ENCODE results near the gene FBLN5. TPM values are rescaled to one million over a fixed set of nuclear protein-coding genes. Genes with fewer than 3 reads are reported as not detected.

FBLN5 gene
- total RNA-seq, 1 donor from 2014 or later: 6.9 TPM

- no peaks in the 10 kb centered on the region for H3K9me3 Mint-ChIP-seq (ENCODE audit: low read depth)
- no peak for TF ChIP-seq CTCF (IDR thresholded peaks at IDR 0.05; ENCODE audit: unreplicated experiment)
Measured at GRCh38 chr14:91983588-91983987, 36.1 kb upstream of the FBLN5 start.

GRCh38 chr14:91980157-91980556 is 32.7 kb upstream of the FBLN5 start:
- H3K27me3 Mint-ChIP-seq: no peaks in the 10 kb centered on the region
- no peaks in the 10 kb centered on the region for H3K9me3 Mint-ChIP-seq (ENCODE audit: low read depth)
- DNase-seq (ENCODE audit: low spot score, unreplicated experiment): no peak
- no peak for TF ChIP-seq CTCF (IDR thresholded peaks at IDR 0.05; ENCODE audit: unreplicated experiment)
- H3K4me3 Mint-ChIP-seq (ENCODE audit: low read depth): no peak overlapping the region
- H3K36me3 Mint-ChIP-seq (ENCODE audit: insufficient read depth): peaks cover 32% of the 10 kb centered on the region
- H3K27ac Mint-ChIP-seq: no peak overlapping the region
- no peaks in the 10 kb centered on the region for H3K4me1 Mint-ChIP-seq (ENCODE audit: low read depth)

More at GRCh38 chr14:91983588-91983987, 36.1 kb upstream of the FBLN5 start:
- Mint-ChIP-seq H3K27ac (no peak overlapping the region), H3K27me3 (no peaks in the 10 kb centered on the region), H3K4me3 (ENCODE audit: low read depth) (no peak overlapping the region), H3K4me1 (ENCODE audit: low read depth) (no peaks in the 10 kb centered on the region), H3K36me3 (ENCODE audit: insufficient read depth) (peaks cover 37% of the 10 kb centered on the region)
- DNase-seq (ENCODE audit: low spot score, unreplicated experiment): no peak

- DNase-seq (ENCODE audit: low spot score, unreplicated experiment): no peak
- Mint-ChIP-seq H3K27ac (no peak overlapping the region), H3K4me3 (ENCODE audit: low read depth) (no peak overlapping the region)
Measured at GRCh38 chr14:91977884-91978283, 30.4 kb upstream of the FBLN5 start.

GRCh38 chr14:91975763-91976162 is 28.3 kb upstream of the FBLN5 start:
- no peaks in the 10 kb centered on the region for H3K9me3 Mint-ChIP-seq (ENCODE audit: low read depth)

More at GRCh38 chr14:91977884-91978283, 30.4 kb upstream of the FBLN5 start:
- Mint-ChIP-seq H3K4me1 (ENCODE audit: low read depth) (no peaks in the 10 kb centered on the region), H3K27me3 (no peaks in the 10 kb centered on the region), H3K9me3 (ENCODE audit: low read depth) (no peaks in the 10 kb centered on the region), H3K36me3 (ENCODE audit: insufficient read depth) (peaks cover 28% of the 10 kb centered on the region)
- TF ChIP-seq CTCF (IDR thresholded peaks at IDR 0.05; ENCODE audit: unreplicated experiment): no peak

GRCh38 chr14:91971188-91971778 is 23.8 kb upstream of the FBLN5 start:
- Mint-ChIP-seq H3K9me3 (ENCODE audit: low read depth) (no peaks in the 10 kb centered on the region), H3K4me1 (ENCODE audit: low read depth) (peaks cover 7% of the 10 kb centered on the region), H3K36me3 (ENCODE audit: insufficient read depth) (peaks cover 24% of the 10 kb centered on the region), H3K4me3 (ENCODE audit: low read depth) (no peak overlapping the region), H3K27ac (no peak overlapping the region), H3K27me3 (no peaks in the 10 kb centered on the region)
- DNase-seq (ENCODE audit: low spot score, unreplicated experiment): no peak
- TF ChIP-seq CTCF (IDR thresholded peaks at IDR 0.05; ENCODE audit: unreplicated experiment): no peak

More at GRCh38 chr14:91975763-91976162, 28.3 kb upstream of the FBLN5 start:
- TF ChIP-seq CTCF (IDR thresholded peaks at IDR 0.05; ENCODE audit: unreplicated experiment): no peak
- Mint-ChIP-seq H3K4me1 (ENCODE audit: low read depth) (peaks cover 5% of the 10 kb centered on the region), H3K36me3 (ENCODE audit: insufficient read depth) (peaks cover 30% of the 10 kb centered on the region), H3K27me3 (no peaks in the 10 kb centered on the region), H3K27ac (no peak overlapping the region), H3K4me3 (ENCODE audit: low read depth) (no peak overlapping the region)
- DNase-seq (ENCODE audit: low spot score, unreplicated experiment): no peak

Measured in progenitor cell of endocrine pancreas (in vitro differentiated cells).